Naive thymus-derived CD4-positive, alpha-beta T cell (primary cell): ENCODE results near the gene DICER1. TPM values are rescaled to one million over a fixed set of nuclear protein-coding genes. Genes with fewer than 3 reads are reported as not detected.
"Not testable (repeated sequence)": the region's sequence is repeated elsewhere in the genome, so short reads cannot be mapped to it uniquely, and the experiment has no call there.

Experiments used
- ATAC-seq: fragments of 150-1000 bp; cut with Tn5 transposase; 2 replicates; pipeline ENCODE4 v1.10.0; 2021; ENCODE audit warnings: mild to moderate bottlenecking, moderate library complexity
- CTCF ChIA-PET: fragments of 350-600 bp; sonication (Branson Sonifier 250); formaldehyde crosslinking; loops from one replicate; lab custom pipeline; 2021; ENCODE audit warnings: antibody characterized with exemption; lab: Charles Lee
- POLR2A ChIA-PET: fragments of 350-600 bp; sonication (Branson Sonifier 250); formaldehyde crosslinking; loops from one replicate; lab custom pipeline; 2021; ENCODE audit warnings: antibody characterized with exemption, inconsistent platforms; lab: Charles Lee
- DNase-seq, 9 donors: peaks; one replicate each; pipeline versions ENCODE4 v3.0.0 to v3.0.0-alpha.2; 2020 to 2022; ENCODE audit warnings: mixed read lengths in 1 of 9
- H3K27ac ChIP-seq: one replicate; pipeline ENCODE4 v1.7.0; 2013; ENCODE audit warnings: mild to moderate bottlenecking, low read depth, low read length, moderate library complexity
- H3K27me3 ChIP-seq, 2 donors: one replicate each; pipeline ENCODE4 v1.7.0; 2013; ENCODE audit warnings: low read length in 2 of 2, mild to moderate bottlenecking in 2 of 2, moderate library complexity in 2 of 2; ENCODE audit not compliant: control insufficient read depth in 2 of 2, insufficient read depth in 2 of 2
- H3K36me3 ChIP-seq, 3 experiments: 1 replicate in 2 of 3; 2 replicates in 1 of 3; pipeline ENCODE4 v1.7.0; 2013; ENCODE audit warnings: low read length in 3 of 3, mild to moderate bottlenecking in 3 of 3, moderate library complexity in 1 of 3; ENCODE audit not compliant: insufficient read depth in 3 of 3, control insufficient read depth in 2 of 3
- H3K4me1 ChIP-seq, 2 donors: one replicate each; pipeline ENCODE4 v1.7.0; 2013; ENCODE audit warnings: low read length in 2 of 2, mild to moderate bottlenecking in 2 of 2, moderate library complexity in 1 of 2; ENCODE audit not compliant: control insufficient read depth in 2 of 2, insufficient read depth in 2 of 2
- H3K4me3 ChIP-seq: 2 replicates; pipeline ENCODE4 v1.7.0; 2013; ENCODE audit warnings: mild to moderate bottlenecking, low read length
- H3K9me3 ChIP-seq, 3 experiments: 1 replicate in 2 of 3; 2 replicates in 1 of 3; pipeline ENCODE4 v1.7.0; 2013; ENCODE audit warnings: low read length in 3 of 3; ENCODE audit not compliant: control insufficient read depth in 2 of 3
- H3K27ac Mint-ChIP-seq, 9 donors: one replicate each; pipeline ENCODE4 v1.8.0; 2020 to 2022; ENCODE audit warnings: mixed read lengths in 9 of 9, mild to moderate bottlenecking in 8 of 9, moderate library complexity in 5 of 9, inconsistent platforms in 2 of 9
- H3K27me3 Mint-ChIP-seq, 5 donors: one replicate each; pipeline ENCODE4 v1.8.0; 2021 to 2022; ENCODE audit warnings: mixed read lengths in 5 of 5, mild to moderate bottlenecking in 1 of 5
- H3K36me3 Mint-ChIP-seq, 5 donors: one replicate each; pipeline ENCODE4 v1.8.0; 2020 to 2022; ENCODE audit warnings: mixed read lengths in 5 of 5, mild to moderate bottlenecking in 3 of 5, inconsistent platforms in 1 of 5
- H3K4me1 Mint-ChIP-seq, 7 donors: one replicate each; pipeline ENCODE4 v1.8.0; 2020 to 2022; ENCODE audit warnings: mixed read lengths in 7 of 7, mild to moderate bottlenecking in 3 of 7, inconsistent platforms in 1 of 7
- H3K4me3 Mint-ChIP-seq, 10 donors: one replicate each; pipeline ENCODE4 v1.8.0; 2020 to 2022; ENCODE audit warnings: mild to moderate bottlenecking in 10 of 10, mixed read lengths in 10 of 10, moderate library complexity in 6 of 10, inconsistent platforms in 2 of 10
- H3K9me3 Mint-ChIP-seq, 11 donors: one replicate each; pipeline ENCODE4 v1.8.0; 2020 to 2022; ENCODE audit warnings: mixed read lengths in 11 of 11, mild to moderate bottlenecking in 4 of 11, inconsistent platforms in 1 of 11, moderate library complexity in 1 of 11
- intact Hi-C, 2 donors: fragments of 100-400 bp; cut with micrococcal nuclease; formaldehyde crosslinking; loops; one replicate each; pipeline ENCODE4 v1.15.1; 2023
- polyA plus RNA-seq, 2 donors: library from polyadenylated mRNA; unstranded; fragments of 300-500 nt; fragmentation: Illumina TruSeq; gene quantifications; one replicate each; pipeline ENCODE4 v1.2.3, GENCODE V29; 2021
- total RNA-seq, 6 experiments: library from RNA in 5 of 6; stranded (reverse) in 5 of 6; gene quantifications; 1 replicate in 5 of 6; 2 replicates in 1 of 6; pipeline ENCODE4 v1.2.3 and lab custom pipeline; 2021 to 2026

DICER1 gene, protein sequence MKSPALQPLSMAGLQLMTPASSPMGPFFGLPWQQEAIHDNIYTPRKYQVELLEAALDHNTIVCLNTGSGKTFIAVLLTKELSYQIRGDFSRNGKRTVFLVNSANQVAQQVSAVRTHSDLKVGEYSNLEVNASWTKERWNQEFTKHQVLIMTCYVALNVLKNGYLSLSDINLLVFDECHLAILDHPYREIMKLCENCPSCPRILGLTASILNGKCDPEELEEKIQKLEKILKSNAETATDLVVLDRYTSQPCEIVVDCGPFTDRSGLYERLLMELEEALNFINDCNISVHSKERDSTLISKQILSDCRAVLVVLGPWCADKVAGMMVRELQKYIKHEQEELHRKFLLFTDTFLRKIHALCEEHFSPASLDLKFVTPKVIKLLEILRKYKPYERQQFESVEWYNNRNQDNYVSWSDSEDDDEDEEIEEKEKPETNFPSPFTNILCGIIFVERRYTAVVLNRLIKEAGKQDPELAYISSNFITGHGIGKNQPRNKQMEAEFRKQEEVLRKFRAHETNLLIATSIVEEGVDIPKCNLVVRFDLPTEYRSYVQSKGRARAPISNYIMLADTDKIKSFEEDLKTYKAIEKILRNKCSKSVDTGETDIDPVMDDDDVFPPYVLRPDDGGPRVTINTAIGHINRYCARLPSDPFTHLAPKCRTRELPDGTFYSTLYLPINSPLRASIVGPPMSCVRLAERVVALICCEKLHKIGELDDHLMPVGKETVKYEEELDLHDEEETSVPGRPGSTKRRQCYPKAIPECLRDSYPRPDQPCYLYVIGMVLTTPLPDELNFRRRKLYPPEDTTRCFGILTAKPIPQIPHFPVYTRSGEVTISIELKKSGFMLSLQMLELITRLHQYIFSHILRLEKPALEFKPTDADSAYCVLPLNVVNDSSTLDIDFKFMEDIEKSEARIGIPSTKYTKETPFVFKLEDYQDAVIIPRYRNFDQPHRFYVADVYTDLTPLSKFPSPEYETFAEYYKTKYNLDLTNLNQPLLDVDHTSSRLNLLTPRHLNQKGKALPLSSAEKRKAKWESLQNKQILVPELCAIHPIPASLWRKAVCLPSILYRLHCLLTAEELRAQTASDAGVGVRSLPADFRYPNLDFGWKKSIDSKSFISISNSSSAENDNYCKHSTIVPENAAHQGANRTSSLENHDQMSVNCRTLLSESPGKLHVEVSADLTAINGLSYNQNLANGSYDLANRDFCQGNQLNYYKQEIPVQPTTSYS (N-terminal part only)
- total RNA-seq (10 to 100 TPM; 61.1 to 78.2 (median 67.4) TPM), polyA plus RNA-seq (10 to 100 TPM; 11.0 to 18.8 TPM), total RNA-seq (lab: John Stamatoyannopoulos, UW) (146 reads per million, percentile 90 among the genes with 10 or more reads in this experiment)

DNA sequence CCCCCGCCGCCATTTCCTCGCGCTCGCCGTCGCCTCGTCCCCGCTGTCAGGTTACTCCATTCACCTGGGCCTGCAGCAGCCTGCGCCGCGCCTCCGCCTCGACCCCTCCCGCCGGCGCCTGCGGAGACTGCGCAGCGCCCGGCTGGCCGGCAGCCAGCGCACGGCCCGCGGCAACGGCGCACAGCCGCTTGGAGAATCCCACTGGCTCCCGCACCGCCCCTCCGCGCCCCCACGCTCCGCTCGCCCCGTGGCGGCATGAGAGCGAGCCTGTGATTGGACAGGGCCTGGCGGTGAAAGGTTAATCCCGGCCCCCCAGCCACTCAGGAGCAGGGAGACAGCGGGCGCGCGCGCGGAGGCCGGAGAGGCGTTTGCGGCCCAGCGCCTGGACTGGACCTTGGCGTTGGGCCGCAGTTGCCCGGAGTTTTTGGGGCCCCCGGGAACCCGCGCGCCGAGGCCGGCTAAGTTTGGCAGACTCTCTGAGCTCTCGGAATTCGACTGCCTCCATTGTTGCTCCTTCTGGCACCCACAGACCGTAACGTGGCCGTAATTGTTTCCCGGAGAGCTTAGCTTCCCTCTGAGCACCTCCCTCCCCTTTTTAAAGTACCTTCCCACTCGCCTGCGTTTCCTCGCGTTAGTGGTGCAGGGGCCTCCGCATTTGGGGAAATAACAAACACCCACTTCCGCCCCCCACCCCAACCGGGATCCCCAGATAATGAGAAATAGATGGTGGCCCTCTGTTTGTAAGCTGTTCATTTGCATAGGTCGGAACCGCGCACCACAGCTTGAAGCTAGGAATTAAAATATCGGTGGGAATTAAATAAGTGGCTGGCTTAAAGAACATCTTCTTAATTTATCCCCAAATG lies at the start of gene DICER1:
TSS of gene DICER1 (minus strand) at position 203 of the 863 bp plus-strand sequence. CDS start 24,071 bp downstream, outside the sequence.
- peak within 1 kb of the TSS; percentile 87 for H3K4me3 ChIP-seq
- intact Hi-C loops = loop anchor here (1.0 to 10.0 kb wide), 9 partner anchors 39 to 1973 kb away; partner anchors contain the start of genes ATG2B (in 2 of the 2), GSKIP (in 2 of the 2), SYNE3 (in 2 of the 2) and CLMN (in 1 of the 2)
- Mint-ChIP-seq H3K4me3 (peak within 1 kb of the TSS; percentile 94 to 99 (median 98)), H3K36me3 (peaks cover 0 to 17% (median 0%) of the 10 kb centered on the region in 5 donors), H3K9me3 (no peaks in the 10 kb centered on the region), H3K4me1 (peaks cover 32 to 55% (median 42%) of the 10 kb centered on the region in 7 donors), H3K27ac (peak within 1 kb of the TSS; percentile 97 to 100 (median 99)), H3K27me3 (no peaks in the 10 kb centered on the region)
- ChIA-PET CTCF (no interaction called here), POLR2A (interaction anchor here (1.0 kb wide), 1 partner anchor 13 kb away, joined by 3 read pairs; no protein-coding TSS in a partner anchor)
- DNase-seq (peak; percentile 84 to 98 (median 93)), ATAC-seq (peak; percentile 92)
- H3K27me3 ChIP-seq = no peaks in the 10 kb centered on the region
- peaks cover 31 to 36% of the 10 kb centered on the region in 2 donors for H3K4me1 ChIP-seq
- H3K36me3 ChIP-seq = peaks cover 0 to 3% (median 0%) of the 10 kb centered on the region in 3 experiments
- H3K9me3 ChIP-seq = no peaks in the 10 kb centered on the region
- H3K27ac ChIP-seq = peak within 1 kb of the TSS; percentile 82

DNA sequence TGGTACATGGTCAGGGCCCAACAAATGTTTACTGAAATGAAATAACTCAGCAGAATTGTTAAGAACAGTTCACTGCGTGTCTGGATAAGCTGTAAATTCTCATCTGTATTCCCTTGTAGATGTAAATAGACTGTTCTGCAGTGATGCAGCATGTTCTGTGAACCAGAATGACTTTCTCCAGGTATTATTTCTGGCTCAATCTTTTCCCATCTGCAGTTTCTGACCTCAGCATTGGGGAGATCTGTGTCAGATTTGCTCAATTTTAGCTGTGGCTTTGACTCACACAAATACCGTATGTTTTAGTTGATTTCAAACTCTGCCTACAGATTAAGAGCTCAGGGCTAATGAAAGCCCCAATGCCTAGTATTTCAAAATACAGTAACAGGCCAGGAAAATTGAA lies 49.2 kb upstream of the DICER1 start:
- H3K4me3 Mint-ChIP-seq = no peak overlapping the region
- peaks cover 0 to 12% (median 4%) of the 10 kb centered on the region in 5 donors for H3K27me3 Mint-ChIP-seq
- ATAC-seq = no peak
- Histone ChIP-seq H3K36me3 (no peaks in the 10 kb centered on the region), H3K27me3 (no peaks in the 10 kb centered on the region), H3K27ac (no peak overlapping the region), H3K9me3 (peaks cover 0 to 6% (median 0%) of the 10 kb centered on the region in 3 experiments), H3K4me3 (no peak overlapping the region), H3K4me1 (no peaks in the 10 kb centered on the region)
- intact Hi-C loops = no loop called here
- POLR2A ChIA-PET = no interaction called here
- H3K36me3 Mint-ChIP-seq = peaks cover 0 to 4% (median 0%) of the 10 kb centered on the region in 5 donors
- peaks cover 0 to 13% (median 8%) of the 10 kb centered on the region in 11 donors for H3K9me3 Mint-ChIP-seq
- no peak for DNase-seq
- CTCF ChIA-PET = interaction anchor here (0.6 kb wide), 1 partner anchor 220 kb away, joined by 3 read pairs; no protein-coding TSS in a partner anchor
- no peaks in the 10 kb centered on the region for H3K4me1 Mint-ChIP-seq
- H3K27ac Mint-ChIP-seq = no peak overlapping the region

DNA sequence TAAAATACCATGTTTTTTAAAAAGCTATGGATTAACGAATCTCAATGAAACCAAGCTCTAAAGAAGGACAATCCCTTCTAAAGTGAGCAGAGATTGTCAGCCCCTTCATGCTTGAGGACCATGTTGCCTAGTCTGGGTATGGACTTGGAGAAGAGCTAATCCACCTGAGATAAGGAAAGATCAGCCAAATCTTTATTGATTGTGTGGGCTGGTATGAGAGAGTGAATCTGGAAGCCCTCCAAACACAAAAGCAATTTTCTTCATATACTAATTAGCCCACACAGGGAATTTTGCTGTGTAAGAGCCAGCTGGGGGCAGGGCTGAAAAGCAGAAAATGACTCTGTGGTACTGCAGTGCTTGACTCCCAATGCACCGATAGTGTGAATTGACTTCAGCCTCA lies 47.4 kb upstream of the DICER1 start:
- no peak overlapping the region for H3K4me3 Mint-ChIP-seq
- CTCF ChIA-PET = no interaction called here

GRCh38 chr14:95201745-95202144 lies 44.4 kb upstream of the DICER1 start:
- H3K27me3 ChIP-seq, H3K9me3 ChIP-seq, H3K4me1 ChIP-seq, CTCF ChIA-PET, H3K4me3 Mint-ChIP-seq, DNase-seq, POLR2A ChIA-PET, H3K4me1 Mint-ChIP-seq, H3K27ac Mint-ChIP-seq, intact Hi-C loops, H3K4me3 ChIP-seq, H3K27ac ChIP-seq, ATAC-seq, H3K36me3 ChIP-seq, H3K36me3 Mint-ChIP-seq: not testable (repeated sequence)
- H3K27me3 Mint-ChIP-seq = peaks cover 0 to 12% (median 4%) of the 10 kb centered on the region in 5 donors
- peaks cover 0 to 13% (median 8%) of the 10 kb centered on the region in 11 donors for H3K9me3 Mint-ChIP-seq

More for the DNA sequence above, 47.4 kb upstream of the DICER1 start:
- ATAC-seq = no peak
- Mint-ChIP-seq H3K27me3 (peaks cover 0 to 12% (median 4%) of the 10 kb centered on the region in 5 donors), H3K4me1 (no peaks in the 10 kb centered on the region), H3K9me3 (peaks cover 0 to 13% (median 8%) of the 10 kb centered on the region in 11 donors), H3K27ac (no peak overlapping the region), H3K36me3 (peaks cover 0 to 4% (median 0%) of the 10 kb centered on the region in 5 donors)
- POLR2A ChIA-PET = no interaction called here
- H3K9me3 ChIP-seq = peaks cover 0 to 6% (median 0%) of the 10 kb centered on the region in 3 experiments
- no peaks in the 10 kb centered on the region for H3K4me1 ChIP-seq
- no peak overlapping the region for H3K27ac ChIP-seq
- H3K4me3 ChIP-seq = no peak overlapping the region
- no peaks in the 10 kb centered on the region for H3K27me3 ChIP-seq
- intact Hi-C loops = no loop called here
- DNase-seq = no peak
- H3K36me3 ChIP-seq = no peaks in the 10 kb centered on the region

DNA sequence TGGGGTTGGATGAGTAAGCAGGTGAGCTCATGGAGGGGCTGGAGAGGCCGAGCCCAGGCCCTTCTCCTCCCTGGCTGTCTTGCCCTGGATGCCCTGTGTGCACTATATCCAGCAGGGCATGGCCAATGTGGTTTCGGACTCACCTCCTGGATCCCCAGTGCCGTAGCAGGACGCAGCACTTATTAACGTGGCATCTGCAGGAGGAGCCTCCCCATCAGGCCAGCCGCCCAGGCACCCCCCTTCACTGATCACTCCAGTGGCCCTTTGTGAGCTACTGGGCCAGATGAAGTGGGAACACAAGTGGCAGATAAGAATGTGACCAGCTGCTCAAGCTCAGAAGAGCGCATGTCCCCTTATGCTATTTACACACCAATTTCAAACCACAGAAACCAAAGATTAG lies 43.1 kb upstream of the DICER1 start:
- ChIA-PET POLR2A (no interaction called here), CTCF (no interaction called here)
- peaks cover 0 to 8% (median 5%) of the 10 kb centered on the region in 7 donors for H3K4me1 Mint-ChIP-seq

More for the DNA sequence above, 43.1 kb upstream of the DICER1 start:
- Histone ChIP-seq H3K4me3 (no peak overlapping the region), H3K27me3 (no peaks in the 10 kb centered on the region), H3K4me1 (no peaks in the 10 kb centered on the region), H3K9me3 (peaks cover 0 to 6% (median 0%) of the 10 kb centered on the region in 3 experiments), H3K27ac (no peak overlapping the region), H3K36me3 (no peaks in the 10 kb centered on the region)
- ATAC-seq (no peak), DNase-seq (no peak)
- peaks cover 0 to 12% (median 6%) of the 10 kb centered on the region in 11 donors for H3K9me3 Mint-ChIP-seq
- H3K36me3 Mint-ChIP-seq = peaks cover 0 to 4% (median 0%) of the 10 kb centered on the region in 5 donors
- no peak overlapping the region for H3K27ac Mint-ChIP-seq
- no peak overlapping the region for H3K4me3 Mint-ChIP-seq
- peaks cover 0 to 9% (median 4%) of the 10 kb centered on the region in 5 donors for H3K27me3 Mint-ChIP-seq
- intact Hi-C loops = no loop called here
